HG02798 (cell line): ENCODE results near the gene GALNT2.

Source experiments
- ATAC-seq: cut with Tn5 transposase; IDR thresholded peaks from one replicate; pipeline ENCODE4 v1.9.1; 2021; ENCODE audit warnings: mild to moderate bottlenecking; ENCODE audit not compliant: unreplicated experiment, poor library complexity

The GALNT2 gene

DNA sequence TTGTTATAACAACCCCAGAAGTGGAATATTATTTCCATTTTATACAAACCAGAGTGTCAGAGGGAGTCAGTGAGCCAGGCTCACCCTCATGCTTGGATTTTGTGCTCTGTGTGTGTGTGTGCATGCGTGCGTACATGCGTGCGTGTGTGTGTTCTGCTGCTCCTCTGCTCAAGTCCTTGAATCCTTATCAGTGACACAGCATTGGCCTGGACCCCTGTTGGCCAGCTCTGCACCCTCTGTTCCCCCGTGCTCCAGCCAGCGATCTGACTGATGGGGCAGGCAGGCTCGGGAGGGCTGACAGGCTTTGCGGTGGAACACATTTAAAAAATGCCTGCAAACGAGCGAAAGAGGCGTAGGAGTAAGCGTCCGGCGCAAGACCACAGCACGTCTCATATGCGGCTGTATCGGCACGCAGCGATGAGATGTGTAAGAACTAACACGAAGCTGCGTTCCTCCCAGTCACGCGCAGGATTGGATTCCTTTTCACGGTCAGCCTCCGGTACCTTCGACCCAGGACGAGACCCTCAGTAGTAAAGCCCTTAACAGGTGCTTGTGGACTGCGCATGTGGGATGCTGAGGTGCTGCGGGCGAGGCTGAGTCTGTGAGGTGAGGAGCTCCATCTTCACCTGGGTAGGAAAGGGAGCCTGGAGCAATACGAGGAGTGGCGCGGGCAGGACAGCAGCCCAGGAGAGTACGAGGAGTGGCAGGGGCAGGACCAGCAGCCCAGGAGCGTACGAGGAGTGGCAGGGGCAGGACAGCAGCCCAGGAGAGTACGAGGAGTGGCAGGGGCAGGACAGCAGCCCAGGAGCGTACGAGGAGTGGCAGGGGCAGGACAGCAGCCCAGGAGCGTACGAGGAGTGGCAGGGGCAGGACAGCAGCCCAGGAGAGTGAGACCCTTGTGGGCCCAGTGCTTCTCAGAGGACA is 130.9 kb downstream of the GALNT2 start:
- no peak for ATAC-seq

DNA sequence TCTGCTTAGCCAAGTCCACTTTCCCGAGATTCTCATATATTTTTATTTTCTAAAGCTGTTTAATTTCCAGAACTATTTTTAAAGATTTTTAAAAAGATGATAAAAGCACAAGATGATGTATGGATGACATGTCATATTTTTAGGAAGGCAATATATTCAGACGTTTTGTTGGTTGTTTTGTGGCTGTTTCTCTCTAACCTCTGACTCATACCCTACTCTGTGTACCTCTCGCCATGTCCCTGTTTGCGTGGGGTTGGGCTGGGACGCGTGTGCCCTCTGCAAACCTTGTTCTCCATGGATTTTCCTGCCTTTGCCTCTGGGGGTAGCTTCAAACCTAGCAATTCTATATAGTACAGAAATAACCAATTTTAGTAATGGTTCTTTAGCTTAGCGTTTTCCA is 132.0 kb downstream of the GALNT2 start:
- ATAC-seq, result no peak

DNA sequence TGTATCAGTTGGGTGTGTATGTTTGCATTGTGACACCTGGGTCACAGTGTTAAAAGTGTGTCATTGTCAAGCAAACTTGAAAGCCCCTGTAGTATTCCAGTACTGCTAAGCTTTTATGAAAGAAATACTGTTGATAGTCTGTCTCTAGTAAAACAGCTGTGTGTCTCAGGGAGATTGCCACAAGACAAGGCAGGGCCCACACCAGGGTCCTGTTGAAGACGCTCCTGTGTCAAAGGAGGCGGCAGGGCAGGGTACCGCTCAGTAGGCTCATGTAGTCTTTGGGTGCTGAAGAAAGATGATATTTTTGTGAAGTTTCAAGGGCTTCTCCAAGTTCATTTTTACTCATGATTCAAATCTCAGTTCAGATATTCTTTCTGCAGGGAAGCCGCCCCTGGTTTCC is 132.5 kb downstream of the GALNT2 start:
- no peak for ATAC-seq

DNA sequence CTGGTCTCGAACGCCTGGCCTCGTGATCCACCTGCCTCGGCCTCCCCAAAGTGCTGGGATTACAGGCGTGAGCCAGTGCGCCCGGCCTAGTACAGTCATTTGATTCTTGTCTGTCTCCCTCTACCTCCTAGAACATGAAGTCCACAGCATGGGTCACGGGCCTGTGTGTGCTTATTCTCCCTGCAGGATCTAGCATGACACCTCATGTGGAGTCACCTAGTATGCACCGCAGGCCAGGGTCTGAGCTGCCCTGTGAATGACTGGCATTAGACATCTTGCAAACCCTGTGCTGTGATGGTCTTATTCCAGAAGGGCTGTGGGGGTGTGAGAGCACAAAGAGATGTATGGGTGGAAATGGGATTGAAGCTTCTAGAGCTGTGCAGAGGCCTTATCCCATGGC is 133.2 kb downstream of the GALNT2 start:
- ATAC-seq, result no peak

DNA sequence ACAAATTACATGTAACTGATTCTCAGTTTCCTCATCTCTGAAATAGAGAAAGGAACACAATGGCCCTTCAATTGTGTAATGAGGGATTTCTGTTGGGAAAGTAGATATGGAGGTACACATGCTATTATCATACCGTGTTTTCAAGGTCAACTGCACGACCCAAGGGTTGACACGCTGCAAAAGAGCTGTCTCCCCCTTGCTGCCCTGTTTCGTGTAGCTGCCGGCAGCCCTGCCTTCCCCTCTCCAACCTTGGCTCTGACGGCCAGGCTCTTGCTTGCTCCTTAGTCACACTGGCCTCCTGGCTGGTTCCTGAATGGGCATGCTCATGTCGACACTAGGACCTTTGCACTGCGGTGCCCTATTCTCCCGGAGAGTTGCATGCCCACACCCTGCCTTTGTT is 134.4 kb downstream of the GALNT2 start:
- ATAC-seq, result no peak

DNA sequence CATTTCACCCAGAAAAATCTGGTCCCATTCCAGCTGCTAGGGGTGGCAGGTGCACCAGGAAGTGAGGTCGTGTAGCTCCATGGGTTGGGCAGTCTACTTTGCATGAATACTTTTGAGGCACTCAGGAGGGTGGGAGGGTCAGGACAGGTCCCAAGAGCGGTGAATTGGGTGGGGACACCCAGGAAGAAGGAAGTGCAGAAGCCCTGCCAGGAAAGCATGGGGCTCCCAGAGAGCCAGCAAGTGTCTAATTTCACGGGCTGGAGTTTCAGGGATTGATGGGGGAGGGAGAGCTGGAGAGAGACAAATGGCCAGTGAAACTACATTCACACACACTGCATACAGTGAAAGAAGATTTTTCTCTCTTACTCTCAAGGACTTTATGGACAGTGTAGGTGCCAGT is 137.8 kb downstream of the GALNT2 start:
- ATAC-seq, result no peak

DNA sequence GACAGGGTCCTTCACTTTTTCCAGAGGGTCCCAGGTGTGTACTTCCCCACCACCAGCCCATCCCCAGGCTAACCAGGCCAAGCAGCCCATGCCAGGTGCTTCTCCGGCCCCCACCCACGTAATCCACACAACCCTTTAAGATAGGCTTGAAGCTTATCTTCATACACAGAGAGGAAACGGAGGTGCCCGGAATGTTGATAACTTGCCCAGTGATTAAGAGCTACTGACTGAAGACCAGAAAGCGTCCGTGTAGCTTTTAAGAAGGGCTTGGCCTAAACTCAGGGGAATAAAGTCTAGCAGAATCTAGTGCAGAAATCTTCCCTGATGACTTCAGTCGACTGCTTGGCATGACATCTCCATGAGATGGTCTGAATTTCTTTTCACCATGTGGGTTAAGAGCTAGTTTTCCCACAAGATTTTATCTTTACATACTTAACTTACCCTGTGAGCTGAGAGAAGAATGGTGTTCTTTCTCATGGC is 138.7 kb downstream of the GALNT2 start:
- ATAC-seq, result no peak

DNA sequence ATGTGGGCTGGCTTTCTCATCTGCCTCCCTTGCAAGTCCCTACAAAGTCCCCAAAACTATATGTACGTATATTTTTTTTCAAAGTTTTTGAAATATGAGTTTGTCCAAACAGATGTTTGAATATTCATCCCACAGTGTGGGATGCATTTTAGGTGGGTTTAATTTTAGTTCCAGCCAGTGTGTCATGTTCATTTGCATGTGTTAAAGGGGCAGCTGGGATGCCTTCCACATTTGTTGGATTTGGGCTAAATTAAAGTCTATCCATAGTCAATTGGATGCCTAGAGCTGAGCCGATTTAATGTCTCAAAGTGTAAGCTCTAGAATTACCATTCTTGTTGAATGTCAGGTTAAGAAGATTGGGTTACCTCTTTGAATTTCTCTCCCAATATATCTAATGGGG is 139.2 kb downstream of the GALNT2 start:
- ATAC-seq, result no peak

DNA sequence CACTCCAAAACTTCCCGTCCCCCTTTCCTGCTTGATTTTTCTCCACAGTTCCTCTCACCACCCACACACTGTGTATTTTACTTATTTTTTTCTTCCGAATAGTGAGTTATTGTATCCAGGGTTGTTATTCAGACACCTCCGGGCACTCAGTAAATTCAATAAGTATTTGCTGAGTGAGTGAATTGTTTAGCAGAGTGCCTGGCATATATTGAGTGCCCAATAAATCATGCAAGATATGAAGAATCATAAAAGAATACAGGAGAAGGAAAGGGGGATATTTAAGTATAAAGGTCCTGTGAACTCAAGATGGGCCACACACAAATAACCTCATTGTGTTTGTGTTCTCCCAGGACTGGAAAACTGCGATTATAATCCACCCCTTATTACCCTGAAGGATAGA is 139.9 kb downstream of the GALNT2 start:
- no peak for ATAC-seq

DNA sequence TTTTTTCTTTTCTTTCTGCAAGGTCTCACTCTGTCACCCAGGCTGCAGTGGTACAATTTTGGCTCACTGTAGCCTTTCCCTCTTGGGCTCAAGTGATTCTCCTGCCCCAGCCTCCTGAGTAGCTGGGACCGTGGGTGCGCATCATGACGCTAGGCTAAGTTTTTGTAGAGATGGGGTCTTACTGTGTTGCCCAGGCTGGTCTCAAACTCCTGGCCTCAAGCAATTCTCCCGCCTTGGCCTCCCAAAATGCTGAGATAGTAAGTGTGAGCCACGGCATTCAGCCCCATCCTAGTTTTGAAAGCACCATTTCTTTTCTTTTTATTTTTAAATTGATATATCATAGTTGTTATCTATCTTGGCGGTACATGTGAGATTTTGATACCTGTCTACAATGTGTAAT is 140.6 kb downstream of the GALNT2 start:
- ATAC-seq, result no peak

DNA sequence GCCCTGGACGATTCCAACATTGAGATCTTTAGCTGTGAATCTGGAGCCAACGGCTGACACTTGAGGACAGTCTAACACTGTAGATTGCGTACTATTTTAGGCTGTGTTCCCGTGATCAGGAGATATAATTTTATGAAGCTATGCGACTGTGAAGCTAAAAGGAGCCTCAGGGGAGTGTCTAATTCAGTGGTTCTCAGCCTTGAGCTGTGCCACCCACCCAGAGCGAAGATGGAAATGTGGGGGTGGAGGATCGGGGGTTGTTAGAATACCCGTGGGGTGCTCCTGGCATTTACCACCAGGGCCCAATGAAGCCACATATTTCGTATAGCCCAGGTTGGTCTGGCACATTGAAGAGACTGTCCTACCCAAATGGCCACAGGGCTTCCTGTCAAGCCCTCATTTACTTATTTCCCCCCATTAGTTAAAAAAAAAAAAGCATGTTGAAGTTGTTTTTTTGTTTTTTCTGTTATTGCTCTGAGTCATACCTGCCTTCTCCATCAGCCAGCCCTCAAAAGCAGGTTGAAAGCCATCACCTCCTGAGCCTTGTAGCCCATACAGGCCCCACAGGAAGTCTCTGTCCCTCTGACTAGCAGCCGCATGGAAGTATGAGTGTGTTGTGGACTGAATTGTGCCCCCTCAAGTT is 141.7 kb downstream of the GALNT2 start:
- peak; percentile 37 for ATAC-seq

DNA sequence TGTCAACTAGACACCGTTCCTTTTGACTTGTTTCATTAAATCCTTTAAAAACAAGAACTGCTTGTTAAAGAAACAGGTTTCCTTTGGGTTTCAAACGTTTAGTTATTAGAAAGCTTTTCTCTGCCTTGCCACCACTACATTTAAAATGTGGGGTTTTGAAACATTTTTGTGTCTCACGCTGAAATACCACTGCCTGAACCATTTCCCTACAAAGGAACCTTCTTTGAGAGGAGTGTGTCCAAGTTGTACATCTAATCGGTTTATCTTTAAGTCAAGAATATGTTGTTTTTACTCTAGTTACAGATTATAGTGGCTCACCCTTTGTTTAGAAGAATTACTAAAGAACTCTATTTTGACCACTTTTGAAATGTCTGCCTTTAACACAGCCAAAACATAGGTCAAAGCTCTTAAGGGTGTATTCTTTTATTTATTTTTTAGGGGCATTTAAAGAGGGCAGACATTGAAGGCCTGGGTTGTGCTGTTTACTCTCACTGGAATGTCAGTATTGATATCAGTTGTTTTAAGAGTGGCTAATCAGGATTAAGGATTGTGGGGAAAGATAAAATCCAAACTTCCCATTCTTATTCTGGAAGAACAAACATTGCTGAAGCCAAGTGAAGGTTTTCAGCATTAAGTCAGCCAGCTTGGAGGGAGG is 143.4 kb downstream of the GALNT2 start:
- ATAC-seq, result no peak

DNA sequence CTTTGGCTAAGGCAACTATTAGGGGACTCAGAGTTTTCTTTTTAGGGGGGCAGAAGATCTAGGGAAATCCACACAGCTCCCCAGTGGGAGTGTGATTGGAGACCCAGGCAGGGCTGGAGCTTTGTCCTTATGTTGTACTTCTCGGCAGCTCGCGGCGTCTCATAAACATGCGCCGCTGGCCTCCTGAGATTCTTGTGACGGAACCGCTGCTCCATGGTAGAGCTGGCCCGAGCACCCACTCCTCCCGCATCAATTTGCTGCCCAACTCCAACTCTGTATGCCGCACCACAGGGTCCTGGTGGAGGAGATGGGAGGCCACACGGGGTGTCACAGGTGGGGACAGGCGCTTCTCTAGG is 143.9 kb downstream of the GALNT2 start:
- no peak for ATAC-seq

DNA sequence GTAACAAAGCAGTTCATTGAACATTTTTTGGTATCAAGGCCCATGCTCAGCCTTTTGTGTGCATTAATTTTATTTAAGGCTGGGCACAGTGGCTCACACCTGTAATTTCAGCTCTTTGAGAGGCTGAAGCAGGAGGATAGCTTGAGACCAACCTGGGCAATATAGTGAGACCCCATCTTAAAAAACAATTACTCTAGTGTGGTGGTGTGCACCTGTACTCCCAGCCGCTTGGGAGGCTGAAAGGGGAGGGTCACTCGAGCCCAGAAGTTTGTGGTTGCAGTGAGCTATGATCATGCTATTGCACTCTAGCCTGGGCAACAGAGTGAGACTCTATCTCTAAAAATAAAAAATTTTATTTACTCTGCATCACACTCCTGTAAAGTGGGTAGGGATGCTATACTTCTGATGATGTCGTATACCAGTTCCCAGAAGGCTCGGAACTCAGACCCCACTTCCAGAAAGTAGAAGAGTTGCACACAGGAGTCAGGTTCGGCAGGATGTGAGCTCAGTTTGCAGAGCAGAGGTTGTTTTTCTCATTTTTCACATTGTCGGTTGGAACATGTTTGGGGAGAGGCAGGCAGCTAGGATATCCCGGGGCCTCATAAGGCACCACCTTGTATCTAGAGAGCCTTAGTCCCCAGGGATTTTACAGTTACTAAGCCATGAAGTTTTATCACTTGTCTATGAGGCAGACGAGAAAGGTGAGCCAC is 144.6 kb downstream of the GALNT2 start:
- no peak for ATAC-seq

DNA sequence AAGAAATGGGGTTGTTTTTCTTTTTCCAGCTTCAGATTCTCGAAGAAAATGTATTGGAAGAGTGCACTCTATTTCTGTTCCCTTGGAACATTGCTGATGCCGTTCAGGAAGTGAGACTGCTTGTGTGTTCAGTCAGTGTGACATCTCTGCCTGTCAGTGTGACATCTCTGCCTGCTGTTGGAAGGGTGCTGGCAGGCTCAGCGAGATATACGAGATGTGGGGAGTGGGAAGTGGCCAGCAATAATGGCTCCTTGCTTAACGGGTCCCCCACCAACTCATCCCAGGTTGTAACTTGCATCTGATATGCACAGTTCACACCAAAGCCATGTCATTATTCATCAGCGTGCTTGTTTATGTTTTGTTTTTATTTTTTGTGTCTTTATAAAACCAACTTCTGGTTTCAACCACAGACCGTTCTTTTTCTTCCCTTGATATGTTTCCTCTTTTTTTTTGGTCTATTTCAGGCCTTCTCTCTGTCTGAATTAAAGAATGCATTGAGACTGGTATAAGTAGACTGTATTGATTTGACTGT is 145.4 kb downstream of the GALNT2 start:
- ATAC-seq, result peak; percentile 57

DNA sequence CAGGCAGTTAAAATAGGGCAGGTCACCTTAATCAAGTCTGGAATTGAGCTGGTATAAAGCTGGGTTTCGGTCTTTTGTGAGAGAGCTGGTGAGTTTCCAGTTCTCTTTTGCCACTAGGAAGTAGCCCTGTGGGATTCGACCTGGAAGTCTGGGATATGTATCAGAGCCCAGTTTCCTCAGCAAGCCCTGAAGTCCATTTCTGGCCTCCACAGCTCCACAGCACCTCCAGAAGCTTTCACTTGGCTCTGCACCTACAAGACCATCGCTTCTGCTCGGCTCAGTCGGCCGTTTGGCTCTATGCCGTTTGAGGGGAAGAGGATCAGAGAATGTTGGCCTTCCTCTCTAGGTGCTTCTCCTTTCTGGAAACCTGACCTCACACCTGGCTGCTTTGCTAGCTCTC is 148.0 kb downstream of the GALNT2 start:
- ATAC-seq, result no peak

DNA sequence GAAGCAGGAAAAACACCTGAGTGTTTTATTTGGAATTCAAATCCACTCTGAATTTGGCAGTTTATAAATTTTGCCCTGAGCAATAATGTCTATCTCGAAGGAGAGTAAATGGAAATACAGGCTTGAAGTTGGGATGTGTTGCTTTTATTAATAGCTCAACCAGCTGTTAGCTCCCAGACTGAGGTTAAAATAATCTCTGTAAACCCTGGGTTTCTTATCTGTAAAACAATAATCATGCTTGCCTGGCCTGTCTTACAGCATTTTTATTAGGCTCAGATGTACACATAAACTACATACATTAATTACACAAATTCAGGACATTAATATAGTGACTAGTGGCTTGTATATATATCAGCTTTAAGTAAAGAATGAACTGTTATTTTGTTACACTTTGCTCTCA is 148.5 kb downstream of the GALNT2 start:
- ATAC-seq, result no peak

DNA sequence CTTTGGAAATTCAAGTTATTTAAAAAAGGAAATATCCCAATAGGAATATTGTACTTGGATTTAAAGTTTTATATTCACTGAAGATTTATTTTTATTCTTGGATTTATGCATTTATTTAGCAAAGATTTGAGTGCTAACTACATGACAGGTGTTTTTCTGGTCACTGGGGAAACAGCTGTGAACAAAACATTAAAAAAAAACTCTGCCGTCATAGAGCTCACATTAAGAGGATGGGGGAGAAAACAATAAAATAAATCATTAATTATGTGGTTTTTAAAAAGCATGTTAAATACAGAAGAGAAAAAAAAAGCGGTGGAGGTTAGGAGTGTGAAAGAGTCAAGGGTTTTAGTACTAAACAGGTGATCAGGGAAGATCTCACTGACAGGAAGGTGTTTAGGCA is 149.9 kb downstream of the GALNT2 start:
- ATAC-seq, result no peak

DNA sequence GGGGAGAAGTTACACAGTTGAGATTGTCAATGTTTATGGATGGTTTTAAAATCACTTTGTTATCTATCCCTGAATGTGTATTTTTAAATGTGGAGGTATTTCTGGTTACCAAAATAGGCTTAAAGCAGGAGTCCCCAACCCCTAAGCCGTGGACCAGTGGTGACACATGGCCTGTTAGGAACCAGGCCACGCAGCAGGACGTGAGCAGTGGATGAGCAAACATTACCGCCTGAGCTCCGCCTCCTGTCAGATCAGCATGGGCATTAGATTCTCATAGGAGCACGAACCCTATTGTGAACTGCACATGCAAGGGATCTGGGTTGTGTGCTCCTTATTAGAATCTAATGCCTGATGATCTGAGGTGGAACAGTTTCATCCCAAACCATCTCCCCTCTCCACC is 151.6 kb downstream of the GALNT2 start:
- ATAC-seq, result no peak
